DOHH2 (cell line): ENCODE measurements around the gene TESMIN.

ENCODE experiments used
- CTCF ChIP-seq: fragments of 200-600 bp; sonication (generic); IDR thresholded peaks from one replicate; pipeline ENCODE4 v1.5.1; 2014; ENCODE audit warnings: antibody characterized with exemption, mild to moderate bottlenecking, low read depth, low read length; ENCODE audit not compliant: poor library complexity, severe bottlenecking
- EZH2phosphoT487 ChIP-seq: fragments of 200-600 bp; sonication (generic); IDR thresholded peaks from 2 replicates; pipeline ENCODE4 v1.6.1; 2017; ENCODE audit warnings: borderline replicate concordance, mild to moderate bottlenecking, antibody characterized with exemption, low read length, moderate library complexity, mixed read lengths

GRCh38 chr11:68680541-68681231 lies 70.6 kb downstream of the TESMIN start:
- no peak for TF ChIP-seq CTCF
- TF ChIP-seq EZH2phosphoT487: no peak
